SIG-M5 treated with dmso at 0.1 percent for 504 hours (cell line): ENCODE data around the gene REEP6.
"Not testable (repeated sequence)": the region's sequence is repeated elsewhere in the genome, so short reads cannot be mapped to it uniquely, and the experiment has no call there.

Source experiments
- DNase-seq: peaks from one replicate; lab custom pipeline; 2025; ENCODE audit not compliant: unreplicated experiment; lab: John Stamatoyannopoulos, UW

The REEP6 gene

DNA sequence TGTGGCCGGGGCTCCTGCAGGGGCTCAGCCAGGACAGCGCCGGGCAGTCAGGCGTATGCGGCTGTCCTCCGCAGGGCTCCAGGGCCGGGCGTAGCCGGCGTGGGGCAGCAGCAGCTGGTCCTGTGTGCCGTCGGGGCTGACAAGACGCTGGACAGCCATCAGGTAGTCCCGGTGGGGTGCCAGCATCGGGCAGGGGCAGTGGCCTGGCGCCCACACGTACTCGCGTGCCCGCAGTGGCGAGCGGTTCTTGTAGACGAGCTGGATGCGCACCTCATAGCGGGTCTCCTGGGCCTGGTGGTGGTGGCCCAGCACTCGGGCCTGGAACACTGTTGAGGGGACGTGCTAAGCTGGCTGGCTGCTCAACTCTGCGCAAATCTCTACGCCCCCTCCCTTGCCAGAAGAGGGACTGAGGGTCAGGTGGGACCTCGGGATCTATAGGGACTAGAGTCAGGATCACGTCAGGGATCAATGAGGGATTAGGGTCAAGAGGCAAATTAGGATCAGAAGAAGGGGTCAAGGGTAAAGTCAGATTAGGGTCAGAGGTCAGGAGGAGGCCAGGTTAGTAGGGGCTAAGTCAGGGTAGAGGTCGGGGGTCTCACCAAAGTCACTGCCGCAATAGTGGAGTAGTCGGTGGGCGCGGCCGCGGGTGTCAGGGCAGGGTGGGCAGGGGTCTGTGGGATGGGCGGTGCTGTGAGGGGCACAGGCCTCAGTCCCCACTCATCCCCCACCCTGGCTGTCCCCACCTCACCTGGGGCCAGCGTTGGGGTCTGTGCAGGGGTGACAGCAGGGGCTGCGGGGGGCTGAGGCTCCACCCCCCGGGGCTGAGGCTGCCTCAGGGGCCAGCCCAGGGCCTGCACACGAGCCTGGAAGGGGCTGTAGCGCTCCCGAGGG is 15.3 kb downstream of the REEP6 start:
- no peak for DNase-seq

DNA sequence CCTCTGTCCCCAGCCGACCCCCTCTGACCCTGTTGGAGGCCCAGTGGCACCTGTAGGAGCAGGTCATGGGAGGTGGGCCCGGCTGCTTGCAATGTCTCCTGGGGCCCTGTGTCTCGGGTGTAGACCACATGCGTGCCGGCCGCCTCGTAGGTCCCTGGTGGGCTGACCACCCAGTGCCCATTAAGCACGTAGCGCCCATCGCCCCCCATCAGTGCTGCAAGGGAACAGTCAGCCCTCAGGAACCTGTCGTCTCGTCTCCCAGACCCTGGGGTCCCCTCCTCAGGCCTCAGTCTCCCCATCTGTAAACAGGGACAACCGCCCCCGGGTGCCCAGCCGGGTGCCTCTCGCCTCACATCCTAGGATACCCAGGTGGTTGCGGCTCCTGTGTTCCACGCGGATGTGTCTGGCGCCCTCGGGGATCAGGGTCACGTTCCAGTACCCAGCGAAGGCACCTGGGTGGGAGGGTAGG is 16.2 kb downstream of the REEP6 start:
- DNase-seq, result no peak

DNA sequence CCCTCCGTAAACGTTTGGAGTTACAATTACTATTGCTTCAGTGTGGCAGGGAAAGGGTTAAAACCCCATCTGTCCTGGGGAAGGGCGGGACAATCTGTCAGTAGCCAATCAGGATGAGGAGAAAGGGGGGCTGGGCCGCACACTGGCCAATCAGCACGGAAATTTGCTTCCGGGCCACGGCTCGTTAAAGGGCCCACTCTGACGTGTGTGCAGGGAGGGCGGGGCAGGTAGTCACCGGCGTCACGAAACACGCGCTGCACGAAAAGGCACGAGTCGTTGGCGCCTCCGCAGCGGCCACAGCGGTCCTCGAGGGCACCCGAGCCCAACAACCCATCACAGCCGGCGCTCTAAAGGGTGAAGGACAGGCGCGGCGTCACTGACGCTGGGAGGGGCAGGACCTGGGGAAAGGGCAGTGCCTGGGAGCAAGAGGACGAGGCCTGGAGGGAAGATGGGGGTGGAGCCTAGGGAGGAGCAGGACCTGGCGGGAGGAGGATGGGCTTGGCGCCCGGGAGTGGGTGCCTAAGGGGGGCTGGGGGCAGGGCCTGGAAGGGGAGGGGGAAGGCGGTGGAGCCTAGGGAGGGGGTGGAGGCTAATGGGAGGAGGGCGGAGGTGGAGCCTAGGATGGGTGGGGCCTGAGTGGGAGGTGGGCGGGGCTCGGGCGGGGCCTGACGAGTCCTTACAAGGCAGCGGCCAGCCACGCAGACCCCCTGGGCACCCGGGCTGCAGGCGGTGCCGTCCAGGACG is 17.0 kb downstream of the REEP6 start:
- DNase-seq, result peak; percentile 85

DNA sequence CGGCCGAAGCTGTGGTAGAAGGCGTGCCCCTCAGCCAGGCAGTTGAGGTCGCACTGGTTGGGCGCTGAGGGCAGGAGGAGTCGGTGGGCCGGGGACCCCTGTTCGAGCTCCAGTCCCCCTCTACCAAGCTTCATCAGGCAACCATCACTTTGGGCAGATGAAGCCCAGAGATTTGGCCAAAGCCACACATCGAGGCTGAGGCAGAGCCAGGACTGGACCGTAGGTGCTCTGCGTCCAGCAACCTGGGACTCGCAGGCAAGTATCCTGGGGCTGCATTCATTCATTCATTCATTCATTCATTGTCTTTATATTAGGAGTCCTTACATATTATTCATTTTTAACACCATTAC is 17.5 kb downstream of the REEP6 start:
- no peak for DNase-seq

DNA sequence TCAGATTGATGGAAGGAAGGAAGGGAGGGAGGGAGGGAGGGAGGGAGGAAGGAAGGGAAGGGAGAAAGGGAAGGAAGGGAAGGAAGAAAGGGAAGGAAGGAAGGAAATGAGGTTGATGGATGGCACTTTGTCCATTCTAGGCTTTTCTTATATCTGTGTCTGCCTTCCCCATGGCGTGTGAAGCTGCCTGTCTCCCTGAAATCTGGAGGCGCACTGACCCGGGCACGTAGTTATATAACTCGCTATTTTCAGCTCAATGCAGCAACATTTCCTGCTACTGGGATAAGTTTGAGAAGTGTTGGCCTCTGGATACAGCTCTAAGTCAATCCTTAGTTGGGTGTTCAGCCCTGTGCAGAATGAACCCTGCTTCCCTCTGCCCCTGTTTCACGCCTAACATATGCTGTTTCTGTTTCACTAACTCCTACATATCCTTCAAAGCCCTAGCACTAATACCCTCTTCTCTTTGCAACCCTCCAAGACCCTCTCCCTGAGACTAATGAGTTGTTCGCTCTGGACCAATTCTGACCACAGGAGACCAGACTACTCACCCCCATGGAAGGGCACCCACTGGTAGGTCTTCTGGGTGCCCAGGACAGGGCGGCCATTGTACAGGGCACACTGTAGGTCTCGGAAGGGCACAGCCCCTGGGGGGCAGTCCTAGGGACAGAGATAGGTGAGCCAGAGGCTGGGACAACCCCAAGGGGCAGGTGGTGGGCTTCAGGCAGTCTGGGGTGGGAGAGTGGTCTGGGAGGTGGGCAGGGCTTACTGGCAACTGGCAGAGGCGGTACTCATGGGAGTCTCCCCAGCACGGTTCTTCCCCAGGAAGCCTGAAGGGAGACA is 18.8 kb downstream of the REEP6 start:
- no peak for DNase-seq

DNA sequence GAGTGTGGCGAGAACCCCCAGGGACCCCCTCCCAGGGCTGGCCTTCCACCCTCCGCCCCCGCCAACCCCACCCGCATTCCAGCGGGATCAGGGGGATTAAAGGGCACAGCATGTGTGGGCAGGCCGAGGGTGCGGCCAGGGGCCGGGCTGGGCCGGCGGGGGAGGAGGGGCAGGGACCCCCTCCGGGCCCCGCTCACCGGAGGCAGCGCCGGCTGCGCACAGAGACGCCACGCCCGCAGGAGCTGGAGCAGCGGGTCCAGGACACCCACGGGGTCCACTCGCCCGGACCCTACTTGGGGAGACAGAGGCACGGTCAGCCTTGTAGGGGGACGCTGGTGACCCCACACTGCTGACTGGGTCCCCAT is 19.4 kb downstream of the REEP6 start:
- DNase-seq, result no peak

DNA sequence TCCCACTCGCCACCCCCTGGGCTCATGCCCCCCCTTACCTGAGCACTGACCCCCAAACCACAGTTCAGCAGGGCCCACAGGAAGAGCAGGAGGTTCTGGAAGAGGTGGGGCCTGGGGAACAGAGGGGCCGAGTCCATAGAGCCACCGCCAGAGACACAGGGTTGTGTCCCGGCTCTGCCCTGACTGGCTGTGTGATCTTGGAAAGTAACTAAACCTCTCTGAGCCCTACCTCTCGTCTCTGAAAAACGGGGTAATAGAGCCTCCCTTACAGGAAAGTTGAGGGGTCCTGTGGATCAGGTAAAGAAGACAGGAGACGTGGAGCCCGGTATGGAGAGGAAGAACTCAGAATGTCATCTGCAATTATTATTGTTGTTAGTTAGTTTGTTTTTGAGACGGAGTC is 19.8 kb downstream of the REEP6 start:
- DNase-seq, result no peak

DNA sequence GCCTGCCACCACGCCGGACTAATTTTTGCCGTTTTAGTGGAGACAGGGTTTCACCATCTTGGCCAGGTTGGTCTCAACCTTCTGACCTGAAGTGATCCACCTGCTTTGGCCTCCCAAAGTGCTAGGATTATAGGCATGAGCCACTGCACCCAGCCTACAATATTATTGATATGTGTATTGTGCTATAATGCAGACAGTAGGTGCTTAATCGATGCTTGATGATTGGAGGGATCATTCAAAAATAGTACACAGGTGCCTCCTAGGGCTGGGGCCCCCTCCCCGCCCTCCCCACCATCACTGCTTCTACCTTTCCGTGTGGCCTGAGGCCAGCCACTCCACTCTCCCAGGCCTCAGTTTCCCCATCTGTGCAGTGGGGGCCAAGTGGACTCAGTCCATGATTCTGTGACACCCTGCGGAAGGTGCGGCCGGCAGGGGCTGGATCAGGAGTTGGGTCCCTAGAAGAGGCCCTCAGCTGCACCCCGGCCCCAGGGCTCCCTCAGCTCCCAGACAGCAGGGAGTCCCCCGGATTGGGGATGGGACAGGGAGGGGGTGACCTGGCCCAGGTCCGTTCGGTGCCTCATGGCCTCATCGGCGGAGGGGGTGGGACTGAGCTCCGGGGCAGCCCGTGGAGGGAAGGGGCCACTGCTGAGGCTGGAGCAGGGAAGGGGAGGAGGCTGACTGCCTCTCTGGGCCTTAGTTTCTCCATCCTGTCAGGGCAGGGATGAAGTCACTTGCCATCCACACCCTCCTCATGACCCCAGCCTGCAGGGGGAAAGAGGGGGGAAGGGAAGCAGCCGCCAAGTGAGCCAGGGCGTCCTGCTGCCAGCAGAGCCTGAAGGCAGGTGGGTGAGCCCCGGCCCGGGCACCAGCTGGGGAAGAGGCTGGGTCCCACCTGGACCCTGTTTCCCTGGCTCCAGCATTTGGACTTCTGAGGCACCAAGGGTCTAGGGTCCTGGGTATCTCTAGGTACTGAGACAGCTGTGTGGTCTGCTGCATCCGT is 20.6 kb downstream of the REEP6 start:
- DNase-seq, result no peak

DNA sequence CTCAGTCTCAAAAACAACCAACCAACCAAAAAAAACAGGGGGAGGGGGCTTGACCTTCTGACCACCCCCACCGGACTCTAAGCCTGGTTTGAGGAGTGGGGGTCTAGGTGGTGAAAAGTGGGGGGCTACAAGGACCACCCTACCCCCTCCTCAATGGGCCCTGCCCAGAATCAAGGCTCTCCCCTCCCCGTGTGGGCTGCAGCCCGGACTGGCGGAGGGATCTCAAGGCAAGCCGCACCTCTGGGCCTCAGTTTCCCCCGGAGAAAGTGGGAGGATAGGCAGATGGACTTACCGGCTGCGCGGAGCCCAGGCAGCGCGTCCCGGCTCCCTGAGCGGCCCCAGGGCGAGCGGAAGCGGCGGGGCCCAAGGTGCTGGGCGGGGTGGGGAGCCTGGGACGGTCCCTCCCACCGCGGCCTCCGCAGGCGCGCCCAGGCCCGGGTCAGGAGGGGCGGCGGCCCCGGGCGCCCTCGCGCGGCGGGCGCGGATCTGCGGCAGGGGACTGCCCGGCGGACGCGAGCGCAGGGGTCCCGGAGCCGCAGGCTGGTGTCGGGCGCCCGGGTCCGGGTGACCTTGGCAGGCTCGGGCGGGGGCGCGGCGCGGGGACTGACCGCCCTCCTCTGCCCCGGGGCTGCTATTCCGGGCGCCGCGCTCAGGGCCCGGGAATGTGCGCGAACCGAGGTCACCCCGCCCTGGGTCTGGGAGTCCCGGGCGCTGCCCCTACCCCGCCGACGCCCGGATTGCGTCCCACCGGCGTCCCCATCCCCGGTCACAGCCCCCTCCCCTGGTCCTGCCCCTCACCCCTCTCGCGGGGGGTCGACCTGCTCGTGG is 21.9 kb downstream of the REEP6 start, which contains the start of gene ADAMTSL5:
Gene ADAMTSL5 (minus strand): TSS at position 349 of the 828 bp plus-strand sequence. CDS start 2,076 bp downstream, outside the sequence.
- peak; percentile 54 for DNase-seq

DNA sequence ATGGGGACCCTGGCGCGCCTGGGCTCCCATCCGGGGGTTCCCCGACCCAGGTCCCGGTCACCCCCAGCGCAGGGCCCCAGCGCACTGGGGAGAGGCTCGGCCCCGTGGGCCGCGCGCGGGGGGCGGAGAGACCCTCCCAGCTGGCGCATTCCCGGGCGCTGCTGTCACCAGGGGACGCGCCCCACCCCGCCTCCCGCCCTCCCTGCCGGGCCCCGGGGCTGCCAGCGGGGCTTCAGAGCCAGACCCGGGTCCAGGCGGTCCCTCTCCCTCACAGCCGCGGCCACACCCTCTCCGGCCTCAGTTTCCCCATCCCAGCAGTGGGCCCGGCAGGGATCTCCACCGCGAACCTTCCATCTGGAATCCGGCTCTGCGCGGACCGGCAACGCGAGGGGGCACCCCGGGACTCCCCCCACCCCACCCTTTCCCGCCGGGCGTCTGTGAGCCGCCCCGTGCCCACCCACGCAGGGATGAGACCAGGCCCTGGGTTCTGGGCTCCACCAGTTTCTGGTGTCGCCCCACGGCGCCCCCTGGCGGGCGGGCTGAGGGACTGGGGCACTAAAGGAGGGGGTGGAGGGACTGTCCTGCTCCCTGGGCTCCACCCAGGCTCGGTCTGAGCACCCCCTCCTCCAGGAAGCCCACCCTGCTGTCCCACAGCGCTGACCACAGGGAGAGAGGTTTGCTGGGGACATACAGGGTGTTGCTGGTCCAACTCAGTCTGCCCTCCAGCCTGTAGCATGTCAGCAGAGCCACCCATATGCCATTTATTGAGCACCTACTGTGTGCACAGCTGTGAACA is 22.7 kb downstream of the REEP6 start:
- peak; percentile 25 for DNase-seq

DNA sequence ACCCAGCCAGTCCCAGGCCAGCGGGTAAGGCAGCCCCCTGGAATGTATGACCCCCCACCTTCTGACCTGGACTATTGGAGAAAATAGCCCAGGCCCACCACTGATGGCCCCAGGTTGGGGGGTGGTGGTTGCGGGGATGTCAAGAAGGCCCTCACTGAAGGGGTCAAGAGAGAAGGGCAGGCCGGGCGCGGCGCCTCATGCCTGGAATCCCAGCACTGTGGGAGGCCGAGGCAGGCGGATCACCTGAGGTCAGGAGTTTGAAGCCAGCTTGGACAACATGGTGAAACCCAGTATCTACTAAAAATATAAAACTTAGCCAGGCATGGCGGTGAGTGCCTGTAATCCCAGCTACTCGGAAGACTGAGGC is 23.3 kb downstream of the REEP6 start:
- DNase-seq, result no peak

DNA sequence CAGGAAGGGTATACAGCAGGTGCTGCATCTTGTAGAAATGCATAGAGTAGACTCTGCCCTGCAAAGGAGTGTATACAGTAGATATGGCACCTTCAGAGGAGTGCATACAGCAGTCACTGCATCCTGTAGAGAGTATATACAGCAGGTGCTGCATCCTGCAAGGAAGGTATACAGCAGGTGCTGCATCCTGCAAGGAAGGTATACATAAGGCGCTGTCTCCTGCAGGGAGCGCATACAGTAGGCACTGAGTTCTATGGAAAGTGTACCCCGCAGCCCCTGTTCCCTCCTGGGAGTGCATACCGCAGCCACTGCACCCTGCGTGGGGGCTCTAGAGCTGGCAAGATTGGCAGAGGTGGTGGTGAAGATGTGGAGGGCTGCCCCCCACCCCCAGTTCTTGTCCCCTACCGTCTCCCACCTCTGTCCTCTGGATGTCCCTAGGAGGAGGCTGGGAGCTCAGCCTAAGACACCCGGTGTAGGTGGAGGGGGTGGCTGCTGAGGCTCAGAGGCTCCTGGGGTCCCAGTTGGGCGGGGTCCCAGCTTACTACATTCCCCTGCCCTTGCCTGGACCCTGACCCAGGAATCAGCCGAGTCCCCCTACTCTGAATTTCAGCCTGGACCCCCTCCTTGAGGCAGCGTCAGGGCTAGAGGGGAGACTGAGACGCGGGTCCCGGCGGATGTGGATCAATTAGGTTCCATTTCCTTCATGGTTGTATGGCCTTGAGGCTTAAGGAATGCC is 24.2 kb downstream of the REEP6 start:
- DNase-seq, result no peak

DNA sequence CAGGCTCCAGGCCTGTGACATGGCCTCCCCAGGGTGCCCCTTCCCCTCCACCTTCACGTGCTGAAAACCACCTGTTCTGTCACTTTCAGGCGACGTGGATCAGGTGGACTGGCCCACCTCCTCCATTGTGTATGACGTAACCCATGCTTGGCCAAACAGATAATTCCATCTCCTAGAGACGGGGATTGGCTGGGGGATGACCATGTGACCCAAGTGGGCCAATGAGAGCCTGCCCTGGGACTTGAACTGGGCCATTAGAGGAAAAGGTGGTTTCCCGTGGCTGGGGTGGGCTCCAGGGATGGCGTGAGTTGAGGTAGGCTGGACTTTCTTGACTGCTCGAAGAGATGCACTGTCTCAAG is 25.4 kb downstream of the REEP6 start:
- no peak for DNase-seq

DNA sequence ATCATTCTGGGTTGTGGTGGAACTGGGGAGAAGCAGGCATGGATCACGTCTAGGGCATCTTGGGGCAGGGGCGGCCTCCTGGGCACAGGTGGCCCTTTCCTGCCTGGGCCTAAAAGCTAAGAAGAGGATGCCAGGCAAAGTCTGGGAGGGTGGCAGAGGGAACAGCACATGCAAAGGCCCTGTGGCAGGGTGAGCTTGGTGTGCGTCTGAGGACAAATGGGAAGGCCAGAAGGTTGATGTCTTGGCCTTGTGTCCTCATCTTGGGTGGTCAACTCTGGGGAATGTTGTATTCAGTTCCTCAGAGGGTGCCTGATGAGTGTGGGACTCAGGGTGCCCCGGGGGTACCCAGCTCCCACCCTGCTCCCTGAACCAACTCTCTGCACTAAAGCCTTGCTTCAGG is 27.5 kb downstream of the REEP6 start:
- DNase-seq, result no peak

DNA sequence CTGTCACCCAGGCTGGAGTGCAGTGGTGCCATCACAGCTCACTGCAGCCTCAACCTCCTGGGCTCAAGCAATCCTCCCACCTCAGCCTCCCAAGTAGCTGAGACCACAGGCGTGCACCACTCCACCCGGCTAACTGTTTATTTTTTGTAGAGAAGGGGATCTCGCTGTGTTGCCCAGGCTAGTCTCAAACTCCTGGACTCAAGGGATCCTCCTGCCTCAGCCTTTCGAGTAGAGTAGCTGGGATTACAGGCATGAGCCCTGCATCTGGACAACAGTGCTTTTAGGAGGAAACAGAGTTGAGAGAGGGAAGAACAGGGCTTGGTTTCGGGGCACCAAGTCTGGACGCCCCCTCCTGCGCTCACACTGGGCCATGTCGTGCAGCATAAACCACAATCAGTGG is 28.8 kb downstream of the REEP6 start:
- DNase-seq, result not testable (repeated sequence)

DNA sequence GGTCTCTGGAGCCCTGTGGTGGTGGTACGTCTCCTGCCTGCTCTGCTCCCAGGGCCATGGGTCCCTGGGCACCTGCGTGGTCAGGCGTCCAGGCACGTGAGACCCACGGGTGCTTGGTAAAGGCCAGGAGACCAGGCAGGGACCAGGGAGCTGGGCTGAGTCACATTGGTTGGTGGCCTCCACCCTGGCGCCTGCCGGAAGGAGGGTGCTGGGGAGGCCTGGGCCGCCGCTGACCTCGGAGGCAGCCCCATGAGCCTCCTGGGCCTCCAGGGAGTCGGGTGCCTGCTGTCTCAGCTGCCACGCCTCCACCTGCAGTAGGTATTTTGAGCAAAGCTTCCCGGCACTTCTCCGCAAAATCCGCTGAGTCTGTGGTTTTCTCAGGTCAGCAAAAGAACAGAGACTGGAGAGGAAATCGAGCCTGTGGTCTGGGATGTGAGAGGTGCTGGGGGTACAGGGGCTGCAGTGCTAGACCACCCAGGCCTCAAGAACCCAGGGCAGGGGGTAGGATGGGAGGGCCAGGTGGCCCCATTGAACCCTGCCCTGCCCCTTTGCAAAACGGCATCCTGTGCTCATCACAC is 29.3 kb downstream of the REEP6 start:
- DNase-seq, result no peak

DNA sequence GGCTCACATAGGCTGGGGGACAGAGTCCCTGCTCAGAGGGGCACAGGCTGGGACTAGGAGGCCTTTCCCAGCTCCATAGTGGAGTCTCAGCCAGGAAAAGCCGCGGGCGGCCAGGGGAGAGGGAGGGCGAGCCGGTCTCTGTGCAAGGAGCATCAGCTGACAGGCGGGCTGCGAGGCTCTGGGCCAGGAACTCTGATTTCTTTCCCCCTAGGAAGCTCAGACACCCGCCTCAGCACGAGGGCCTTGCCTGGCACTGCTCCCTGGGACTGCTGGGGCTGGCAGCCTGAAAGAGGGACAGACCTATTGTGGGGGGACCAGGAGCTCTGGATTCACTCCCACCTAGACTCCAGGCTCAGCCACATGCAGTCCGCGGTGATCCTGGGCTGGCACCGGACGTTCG is 30.7 kb downstream of the REEP6 start:
- DNase-seq, result no peak

DNA sequence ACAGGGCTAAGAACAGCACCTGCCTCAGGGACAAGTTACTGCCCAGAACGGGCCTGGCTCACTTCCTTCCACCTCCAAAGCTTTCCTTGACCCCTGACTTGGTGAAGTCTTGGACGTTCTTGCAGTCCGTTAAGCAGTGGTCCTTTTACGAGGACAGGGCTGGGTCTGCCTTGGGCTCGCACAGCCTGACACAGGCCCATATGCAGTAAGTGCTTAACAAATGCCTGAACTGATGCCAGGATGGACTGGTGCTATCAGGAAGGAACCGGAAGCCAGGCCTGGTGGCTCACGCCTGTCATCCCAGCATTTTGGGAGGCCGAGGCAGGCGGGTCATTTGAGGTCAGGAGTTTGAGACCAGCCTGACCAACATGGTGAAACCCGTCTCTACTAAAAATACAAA is 31.1 kb downstream of the REEP6 start:
- no peak for DNase-seq
